Adrenal gland (tissue), 5 donors: ENCODE measurements around the gene KRTAP2-4.

Experiments
- CTCF ChIP-seq, 6 experiments: fragments of 450-650 bp in 4 of 6; fragments of 200-600 bp in 2 of 6; sonication (generic) in 1 of 6; IDR thresholded peaks; 1 replicate in 5 of 6; 2 replicates in 1 of 6; pipeline versions ENCODE4 v1.5.1 to v1.8.0; 2016 to 2021; ENCODE audit warnings: antibody characterized with exemption in 6 of 6, mild to moderate bottlenecking in 2 of 6, moderate library complexity in 1 of 6
- POLR2A ChIP-seq, 2 donors: fragments of 450-650 bp; IDR thresholded peaks; one replicate each; pipeline ENCODE4 v1.6.1; 2017; ENCODE audit warnings: antibody characterized with exemption in 2 of 2, mild to moderate bottlenecking in 2 of 2, moderate library complexity in 1 of 2
- donor health status: DM: no; HTN: no; CAD: no.

GRCh38 chr17:41049110-41049509, 16.6 kb downstream of the KRTAP2-4 start:
- TF ChIP-seq CTCF (IDR thresholded peaks at IDR 0.05) (no peak), POLR2A (IDR thresholded peaks at IDR 0.05) (no peak)
